GM12891 (cell line): ENCODE measurements around the gene BRPF1.

ENCODE experiments used
- POLR2A ChIP-seq: IDR thresholded peaks from 2 replicates; pipeline ENCODE4 v1.6.1; 2011; ENCODE audit warnings: low read depth, low read length, control low read depth
- POLR2AphosphoS5 ChIP-seq: IDR thresholded peaks from 2 replicates; pipeline ENCODE4 v1.6.1; 2011; ENCODE audit warnings: low read depth, low read length, control low read depth
- SPI1 ChIP-seq: IDR thresholded peaks from 2 replicates; pipeline ENCODE4 v1.6.1; 2011; ENCODE audit warnings: low read depth, low read length, control low read depth
- TAF1 ChIP-seq: IDR thresholded peaks from 2 replicates; pipeline ENCODE4 v1.6.1; 2011; ENCODE audit warnings: low read depth, low read length, control low read depth

- TF ChIP-seq POLR2AphosphoS5 = no peak
- TF ChIP-seq POLR2A = no peak
- no peak for TF ChIP-seq TAF1
- no peak for TF ChIP-seq SPI1
Measured at GRCh38 chr3:9688961-9689360, 42.6 kb upstream of the BRPF1 start.
